Middle frontal gyrus (tissue), 1 donor: ENCODE measurements around the gene RAF1.
"Not testable (repeated sequence)": the region's sequence is repeated elsewhere in the genome, so short reads cannot be mapped to it uniquely, and the experiment has no call there.

Experiments used
- DNase-seq: peaks from one replicate; pipeline ENCODE4 v3.0.0-alpha.2; 2015; ENCODE audit warnings: low spot score; ENCODE audit errors: extremely low spot score

RAF1 gene

GRCh38 chr3:12560505-12561190, 103.3 kb downstream of the RAF1 start:
- DNase-seq: no peak

- no peak for DNase-seq
Observed at GRCh38 chr3:12559520-12559919, 104.4 kb downstream of the RAF1 start.

- no peak for DNase-seq
Observed at GRCh38 chr3:12558706-12559105, 105.2 kb downstream of the RAF1 start.

- DNase-seq: no peak
Observed at GRCh38 chr3:12557473-12558100, 106.3 kb downstream of the RAF1 start.

- DNase-seq: peak; percentile 81
Observed at GRCh38 chr3:12556690-12557472, 107.0 kb downstream of the RAF1 start, which contains the start of gene MKRN2. TSS of gene MKRN2 (plus strand) at chr3:12557087. CDS start at chr3:12557151, 64 bp downstream.

- no peak for DNase-seq
Observed at GRCh38 chr3:12556314-12556689, 107.6 kb downstream of the RAF1 start.

- DNase-seq: no peak
Observed at GRCh38 chr3:12553921-12554391, 110.0 kb downstream of the RAF1 start.

- no peak for DNase-seq
Observed at GRCh38 chr3:12549971-12550760, 113.8 kb downstream of the RAF1 start.

GRCh38 chr3:12545473-12545791, 118.5 kb downstream of the RAF1 start, which contains the start of gene MKRN2OS:
TSS of gene MKRN2OS (minus strand) at chr3:12545499. CDS start at chr3:12545464, 35 bp downstream.
- no peak for DNase-seq

GRCh38 chr3:12544652-12545472, 119.1 kb downstream of the RAF1 start:
- no peak for DNase-seq

- DNase-seq: not testable (repeated sequence)
Observed at GRCh38 chr3:12543497-12543896, 120.4 kb downstream of the RAF1 start.

GRCh38 chr3:12541625-12542024, 122.3 kb downstream of the RAF1 start:
- DNase-seq: no peak

GRCh38 chr3:12536423-12536822, 127.5 kb downstream of the RAF1 start:
- no peak for DNase-seq
